ENCODE data around the gene GRID2.
"Not testable (repeated sequence)": the region's sequence is repeated elsewhere in the genome, so short reads cannot be mapped to it uniquely, and the experiment has no call there.

GRID2 gene

DNA sequence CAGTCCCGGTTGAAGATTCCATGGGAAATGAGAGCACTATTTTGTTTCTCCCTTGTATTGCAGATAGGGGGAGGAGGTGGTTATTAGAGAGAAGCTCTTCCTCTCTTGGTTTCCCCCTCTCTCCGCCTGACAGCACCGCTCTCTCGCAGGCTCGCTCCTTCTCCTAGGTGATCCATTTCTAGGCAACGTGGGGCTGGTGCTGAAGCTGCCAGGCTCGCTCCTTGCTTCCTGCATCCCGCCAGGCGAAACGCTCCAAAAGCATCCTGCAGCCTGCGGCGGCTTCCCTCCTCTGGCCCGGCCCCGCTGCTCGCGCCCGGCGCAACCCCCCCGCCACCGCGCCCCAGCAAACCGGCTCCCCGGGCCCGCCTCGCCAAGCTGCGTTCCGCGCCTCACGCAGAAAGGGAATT lies at the start of gene GRID2:
TSS of gene GRID2 (plus strand) at position 346 of the 407 bp plus-strand sequence.
- DNase-seq = no peak

DNA sequence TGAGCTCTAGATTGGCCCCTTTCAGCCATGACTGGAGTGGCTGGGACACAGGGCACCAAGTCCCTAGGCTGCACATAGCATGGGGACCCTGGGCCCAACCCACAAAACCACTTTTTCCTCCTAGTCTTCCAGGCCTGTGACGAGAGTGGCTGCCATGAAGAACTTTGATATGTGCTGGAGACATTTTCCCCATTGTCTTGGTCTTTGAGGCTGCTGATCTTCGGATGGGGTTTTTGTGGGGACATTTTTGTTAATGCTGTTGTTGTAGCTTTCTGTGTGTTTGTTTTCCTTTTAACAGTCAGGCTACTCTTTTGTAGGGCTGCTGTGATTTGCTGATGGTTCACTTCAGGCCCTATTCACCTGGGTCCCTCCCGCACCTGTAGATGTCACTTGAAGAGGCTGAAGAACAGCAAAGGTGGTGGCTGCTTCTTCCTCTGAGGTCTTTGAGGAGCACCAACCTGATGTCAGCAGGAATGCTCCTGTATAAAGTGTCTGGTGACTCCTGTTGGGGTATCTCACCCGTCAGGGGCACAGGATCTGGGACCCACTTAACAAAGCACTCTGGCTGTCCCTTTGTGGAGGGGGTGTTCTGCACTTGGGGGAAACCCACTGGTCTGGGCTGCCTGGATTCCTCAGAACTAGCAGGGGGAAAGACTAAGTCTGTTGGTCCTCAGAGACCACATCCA lies 49.6 kb upstream of the GRID2 start:
- no peak for DNase-seq

DNA sequence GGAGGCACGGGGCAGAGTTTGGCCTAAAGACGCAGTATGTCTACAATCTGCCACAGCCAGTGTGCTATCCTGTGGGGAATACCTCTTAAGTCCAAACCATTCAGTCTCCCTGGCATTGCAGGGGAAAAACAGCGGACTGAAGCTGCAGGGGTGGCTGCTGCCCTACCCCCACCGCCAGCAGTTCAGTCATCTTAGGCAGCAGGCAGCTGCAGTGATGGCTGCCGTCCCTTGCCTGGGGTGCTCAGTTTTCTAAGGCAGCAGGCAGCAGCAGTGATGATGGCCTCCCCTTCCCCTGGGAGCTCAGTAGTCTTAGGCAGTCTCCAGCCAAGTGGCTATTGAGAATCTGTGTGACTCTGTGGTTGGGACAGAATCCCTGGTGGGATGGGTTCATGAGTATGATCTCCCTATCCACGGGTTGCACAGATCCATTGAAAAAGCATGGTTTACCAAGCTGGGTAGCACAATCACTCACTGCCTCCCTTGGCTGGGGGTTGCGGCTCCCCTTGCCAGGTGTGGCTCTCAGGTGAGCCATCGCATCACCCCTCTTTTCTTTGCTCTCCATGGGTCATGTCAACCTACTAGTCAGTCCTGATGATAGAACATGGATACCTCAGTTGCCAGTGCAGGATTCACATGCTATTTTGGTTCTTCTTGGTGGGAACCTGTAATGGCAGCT lies 48.9 kb upstream of the GRID2 start:
- no peak for DNase-seq

DNA sequence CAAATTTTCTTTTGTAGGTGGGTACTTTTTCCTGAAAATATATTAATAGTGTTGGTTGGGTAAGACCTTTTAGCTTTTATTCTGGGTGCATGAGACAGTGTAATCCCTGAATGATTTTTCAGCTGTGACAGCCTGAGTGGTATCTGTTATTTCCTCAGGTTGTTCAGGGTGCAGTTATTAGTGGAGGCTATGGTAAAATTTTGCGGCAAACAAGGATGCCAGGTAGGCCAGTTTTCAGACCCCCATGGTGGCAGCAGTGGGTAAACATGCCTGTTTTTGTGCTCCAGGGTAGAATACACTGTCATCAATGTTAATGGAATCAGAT lies 47.9 kb upstream of the GRID2 start:
- DNase-seq = no peak

DNA sequence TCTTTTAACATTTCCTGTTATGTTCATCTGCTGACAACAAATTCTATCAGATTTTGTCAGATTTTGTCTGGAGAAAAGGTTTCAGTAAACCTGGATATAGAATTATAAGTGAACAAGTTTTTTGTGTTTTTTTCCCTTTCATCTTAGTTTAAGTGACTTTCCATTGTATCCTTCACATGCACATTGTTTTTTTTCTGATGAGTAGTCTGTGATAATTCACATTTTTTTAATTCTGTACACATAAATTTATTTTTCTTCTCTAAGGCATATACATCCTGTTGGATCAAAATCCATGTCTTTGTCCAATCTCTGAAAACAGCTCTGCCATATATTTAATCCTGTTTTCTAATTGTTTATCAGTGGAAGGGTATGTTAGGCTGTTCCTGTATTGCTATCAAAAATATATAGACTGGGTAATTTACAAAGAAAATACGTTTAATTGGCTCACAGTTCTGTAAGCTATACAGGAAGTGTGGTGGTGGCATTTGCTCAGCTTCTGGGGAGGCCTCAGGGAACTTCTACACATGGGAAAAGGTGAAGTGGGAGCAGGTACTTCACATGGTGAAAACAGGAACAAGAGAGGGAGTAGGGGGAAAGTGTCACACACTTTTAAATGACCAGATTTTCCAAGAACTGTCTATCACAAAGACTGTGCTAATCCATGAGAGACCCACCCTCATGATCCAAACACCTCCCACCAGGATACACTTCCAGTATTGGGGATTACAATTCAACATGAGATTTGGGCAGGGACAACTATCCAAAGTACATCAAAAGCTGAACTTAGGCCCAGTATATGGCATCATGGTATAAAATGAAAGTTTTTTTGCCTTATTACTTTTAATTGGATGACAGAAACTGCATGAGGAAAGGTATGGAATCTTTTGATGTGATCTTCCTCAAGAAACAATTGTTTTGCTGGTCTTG lies 45.6 kb upstream of the GRID2 start:
- no peak for DNase-seq

DNA sequence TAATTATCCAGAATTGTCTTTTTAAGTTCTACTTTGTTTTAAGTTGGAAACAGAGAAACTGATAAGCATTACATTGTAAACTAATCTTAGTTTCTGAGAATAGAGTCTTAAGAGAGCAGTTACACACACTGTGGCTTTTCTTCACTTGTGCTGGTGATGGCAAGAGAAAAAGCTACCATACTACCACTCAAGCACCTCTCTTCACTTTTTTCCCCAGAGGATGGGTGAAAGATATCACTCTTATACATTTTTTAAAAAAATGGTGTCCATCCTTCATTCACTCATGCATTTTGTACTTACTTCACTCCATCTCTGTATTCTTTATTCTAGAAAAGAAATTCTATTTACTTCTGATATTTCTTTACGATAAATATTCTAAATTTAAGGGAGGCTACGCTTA lies 42.5 kb upstream of the GRID2 start:
- DNase-seq = no peak

DNA sequence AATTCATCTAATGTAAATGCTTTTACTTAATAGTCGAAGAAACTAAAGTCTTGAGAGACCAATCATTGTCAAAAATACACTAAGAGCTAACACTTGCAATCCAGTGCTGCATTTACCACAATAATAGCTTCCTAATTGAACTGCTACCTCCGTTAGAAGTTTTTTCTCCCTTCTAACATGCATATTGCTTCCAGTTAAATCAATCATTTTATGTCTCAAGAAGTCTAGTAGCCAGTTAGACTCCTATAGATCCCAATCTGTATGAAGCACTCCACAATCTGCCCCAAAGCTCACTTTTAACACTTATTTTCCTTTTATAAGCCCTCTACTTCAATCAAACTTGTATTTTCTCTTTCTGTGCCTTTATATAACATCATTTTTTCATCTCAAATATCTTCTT lies 41.4 kb upstream of the GRID2 start:
- no peak for DNase-seq

DNA sequence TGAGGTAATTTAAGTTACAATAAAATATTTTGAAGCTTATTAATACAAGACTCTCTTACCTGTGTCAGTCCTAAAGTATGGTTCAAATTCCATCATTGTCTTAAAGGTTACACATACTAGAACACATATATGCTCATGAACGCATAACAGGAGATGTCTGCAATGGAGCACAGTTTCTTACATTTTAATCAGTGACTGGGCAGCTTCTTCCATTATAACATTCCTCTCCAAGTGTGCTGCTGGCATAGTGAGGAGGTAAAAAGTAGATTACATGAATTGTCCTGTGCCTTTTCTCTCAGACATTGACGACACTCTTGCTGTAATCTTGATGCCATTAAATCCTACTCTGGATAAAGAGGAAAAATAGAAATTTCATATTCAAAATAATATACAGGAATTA lies 40.8 kb upstream of the GRID2 start:
- no peak for DNase-seq

DNA sequence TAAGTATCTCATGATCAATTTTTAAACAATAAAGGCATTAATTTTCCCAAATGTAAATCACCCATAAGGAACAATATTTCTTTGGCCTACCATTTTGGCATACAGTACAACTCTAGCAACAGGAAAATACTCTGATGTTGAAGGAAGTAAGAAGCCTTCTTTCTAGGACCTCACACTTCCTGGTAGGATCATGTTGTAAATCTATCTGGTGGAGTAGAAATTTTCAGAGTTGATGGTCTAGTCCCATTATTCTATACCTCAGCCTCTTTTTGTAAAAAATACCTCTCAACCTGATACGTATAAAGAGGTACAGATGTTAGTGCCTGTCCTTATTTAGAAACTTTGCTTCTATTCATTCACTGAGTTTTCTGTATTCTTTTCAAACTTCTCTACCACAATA lies 40.2 kb upstream of the GRID2 start:
- no peak for DNase-seq

DNA sequence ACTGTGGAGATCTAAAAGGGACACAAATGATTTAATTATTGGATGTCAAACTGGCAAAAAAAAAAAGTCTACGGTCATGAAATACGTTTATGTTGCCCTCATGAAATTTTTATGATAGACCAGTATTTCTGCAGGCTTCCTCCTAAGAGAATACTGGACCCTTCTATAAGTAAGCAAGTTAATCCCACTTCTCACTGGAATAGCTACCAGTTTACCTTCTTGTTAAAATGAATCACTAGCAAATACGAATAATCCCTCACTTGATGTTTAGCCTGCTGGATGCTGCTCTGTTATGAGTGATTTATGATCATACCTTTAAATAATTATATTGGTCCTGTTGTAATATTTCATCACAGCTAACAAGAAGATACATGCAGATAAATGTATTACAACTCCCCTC lies 39.6 kb upstream of the GRID2 start:
- DNase-seq = no peak

DNA sequence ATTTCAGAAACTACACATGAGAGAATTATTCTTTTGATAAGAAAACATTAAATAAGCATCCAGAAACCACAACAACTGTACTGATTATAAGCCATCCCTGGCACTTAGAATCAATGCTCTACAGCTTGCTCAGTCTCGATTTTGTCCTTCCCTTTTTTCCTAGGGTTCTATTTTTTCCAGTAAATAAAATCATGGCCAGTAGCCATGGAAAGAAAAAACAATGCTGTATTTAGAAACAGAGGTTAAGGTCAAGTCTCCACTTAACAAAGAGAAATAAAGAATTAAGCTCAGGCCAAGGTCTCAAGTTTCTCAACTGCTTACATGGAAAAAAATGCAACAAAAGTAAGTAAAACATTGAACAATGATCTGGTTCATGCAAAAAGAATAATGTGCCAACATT lies 38.7 kb upstream of the GRID2 start:
- DNase-seq = no peak

DNA sequence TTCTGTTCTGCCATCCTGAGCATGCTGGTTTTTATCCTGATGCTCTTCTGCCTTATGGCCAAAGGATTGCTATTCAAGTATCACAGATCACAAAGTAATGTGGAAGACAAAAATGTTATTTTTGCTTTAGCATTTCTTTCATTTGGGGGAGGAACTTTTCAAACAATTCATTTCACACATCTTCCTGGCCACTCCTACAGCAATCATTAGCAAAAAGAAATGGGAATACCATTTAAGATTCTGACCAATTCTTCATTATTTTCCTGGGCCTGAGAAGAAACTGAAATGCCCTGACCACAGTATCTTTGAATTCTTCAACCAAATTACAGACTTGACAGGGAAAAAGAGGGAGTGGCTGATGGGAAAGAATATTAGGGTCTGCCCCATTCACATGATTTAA lies 38.0 kb upstream of the GRID2 start:
- DNase-seq = no peak

DNA sequence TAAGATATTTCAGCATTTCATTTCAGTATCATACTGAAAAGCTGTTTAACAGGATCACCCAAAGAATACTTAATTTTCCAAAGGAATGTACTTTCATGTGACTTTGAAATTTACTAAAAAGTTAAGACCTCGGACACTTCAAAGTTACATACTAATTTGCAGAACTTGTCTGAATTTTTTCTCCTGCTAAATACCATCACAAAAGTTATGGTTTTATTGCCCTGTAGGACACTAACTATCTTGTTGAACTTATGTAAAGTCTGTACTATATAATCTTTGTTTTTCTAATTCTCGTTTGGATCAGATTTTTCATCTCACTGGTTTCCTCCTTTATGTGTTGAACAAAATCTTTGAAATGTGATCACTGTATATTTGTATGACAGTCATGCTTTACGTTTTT lies 37.2 kb upstream of the GRID2 start:
- no peak for DNase-seq

DNA sequence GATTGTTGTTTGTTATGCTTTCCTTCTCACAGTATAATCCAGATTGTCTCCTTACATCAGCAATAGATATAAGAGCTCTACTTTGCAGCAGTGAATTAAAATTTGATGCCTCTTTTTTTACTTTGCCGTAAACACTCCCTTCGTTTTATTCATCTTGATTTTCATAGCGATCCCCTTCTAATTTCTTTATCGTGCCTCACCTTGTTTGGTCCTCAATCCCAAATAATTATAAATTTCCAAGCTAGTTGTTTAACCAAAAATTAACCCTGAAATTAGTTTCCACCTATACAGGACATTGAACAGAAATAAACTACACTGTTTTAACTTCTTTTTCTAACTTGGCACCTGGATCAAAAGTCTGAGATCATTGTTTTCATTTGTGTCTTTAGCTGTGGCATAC lies 35.1 kb upstream of the GRID2 start:
- no peak for DNase-seq

DNA sequence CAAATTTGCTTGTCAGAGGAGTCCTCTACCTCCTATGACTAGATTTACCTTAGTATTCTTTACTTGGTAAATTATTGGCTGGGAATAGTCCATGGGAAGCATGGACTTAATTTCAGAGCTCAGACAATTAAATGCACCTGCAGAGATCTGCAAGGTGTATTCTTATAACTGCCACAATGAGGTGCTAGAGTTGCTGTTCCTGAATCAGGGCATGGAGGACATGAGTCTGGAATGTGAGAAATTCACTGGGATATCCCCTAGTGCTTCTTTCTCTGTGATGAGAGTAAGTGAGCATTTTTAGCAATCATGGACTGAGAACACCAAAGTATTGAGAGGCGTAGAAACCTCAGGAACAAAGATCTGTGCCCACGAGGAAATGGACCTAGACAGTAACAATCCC lies 32.9 kb upstream of the GRID2 start:
- no peak for DNase-seq

DNA sequence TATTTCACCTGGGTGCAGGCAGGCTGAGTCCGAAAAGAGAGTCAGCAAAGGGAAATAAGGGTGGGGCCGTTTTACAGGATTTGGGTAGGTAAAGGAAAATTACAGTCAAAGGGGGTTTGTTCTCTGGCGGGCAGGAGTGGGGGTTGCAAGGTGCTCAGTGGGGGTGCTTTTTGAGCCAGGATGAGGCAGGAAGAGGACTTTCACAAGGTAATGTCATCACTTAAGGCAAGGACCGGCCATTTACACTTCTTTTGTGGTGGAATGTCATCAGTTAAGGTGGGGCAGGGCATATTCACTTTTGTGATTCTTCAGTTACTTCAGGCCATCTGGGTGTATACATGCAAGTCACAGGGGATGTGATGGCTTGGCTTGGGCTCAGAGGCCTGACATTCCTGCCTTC lies 32.2 kb upstream of the GRID2 start:
- DNase-seq = not testable (repeated sequence)

DNA sequence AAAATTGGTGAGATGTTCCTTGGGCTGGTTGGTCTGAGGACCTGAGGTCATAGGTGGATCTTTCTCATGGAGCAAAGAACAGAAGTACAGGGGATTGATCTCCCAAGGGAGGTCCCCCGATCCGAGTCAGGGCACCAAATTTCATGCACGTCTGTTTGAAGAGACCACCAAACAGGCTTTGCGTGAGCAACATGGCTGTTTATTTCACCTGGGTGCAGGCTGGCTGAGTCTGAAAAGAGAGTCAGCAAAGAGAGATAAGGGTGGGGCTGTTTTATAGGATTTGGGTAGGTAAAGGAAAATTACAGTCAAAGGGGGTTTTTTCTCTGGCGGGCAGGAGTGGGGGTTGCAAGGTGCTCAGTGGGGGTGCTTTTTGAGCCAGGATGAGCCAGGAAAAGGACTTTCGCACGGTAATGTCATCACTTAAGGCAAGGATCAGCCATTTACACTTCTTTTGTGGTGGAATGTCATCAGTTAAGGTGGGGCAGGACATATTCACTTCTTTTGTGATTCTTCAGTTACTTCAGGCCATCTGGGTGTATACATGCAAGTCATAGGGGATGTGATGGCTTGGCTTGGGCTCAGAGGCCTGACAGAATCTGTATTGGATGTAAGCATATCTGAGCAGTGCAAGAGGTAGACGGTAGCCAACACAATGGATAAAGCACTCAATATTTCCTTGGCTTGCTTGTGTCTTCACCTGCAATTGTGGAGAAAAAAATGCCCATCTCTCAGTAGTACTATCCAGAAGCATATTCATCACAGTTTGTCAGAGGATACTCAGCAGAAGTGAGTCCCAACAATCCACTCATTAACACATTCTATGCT lies 26.5 kb upstream of the GRID2 start:
- DNase-seq = not testable (repeated sequence)

DNA sequence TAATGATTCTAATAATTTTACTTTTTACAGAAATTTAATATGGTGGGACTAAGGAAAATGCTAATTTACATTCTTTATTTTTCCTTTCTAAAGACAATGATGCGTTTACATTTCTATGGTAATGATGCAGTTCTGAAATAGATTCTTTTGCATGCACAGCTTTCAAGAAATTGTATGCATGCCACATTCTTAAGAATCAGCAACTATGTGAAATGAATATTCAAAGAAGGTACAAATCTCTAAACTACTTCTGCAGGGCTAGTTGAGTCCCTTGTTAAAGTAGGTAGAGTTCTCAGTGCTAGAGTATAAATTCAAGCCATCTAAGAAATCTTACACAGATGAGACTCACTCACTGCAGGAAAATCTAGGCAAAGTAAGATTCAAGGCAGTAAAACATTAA lies 24.5 kb upstream of the GRID2 start:
- DNase-seq = no peak

DNA sequence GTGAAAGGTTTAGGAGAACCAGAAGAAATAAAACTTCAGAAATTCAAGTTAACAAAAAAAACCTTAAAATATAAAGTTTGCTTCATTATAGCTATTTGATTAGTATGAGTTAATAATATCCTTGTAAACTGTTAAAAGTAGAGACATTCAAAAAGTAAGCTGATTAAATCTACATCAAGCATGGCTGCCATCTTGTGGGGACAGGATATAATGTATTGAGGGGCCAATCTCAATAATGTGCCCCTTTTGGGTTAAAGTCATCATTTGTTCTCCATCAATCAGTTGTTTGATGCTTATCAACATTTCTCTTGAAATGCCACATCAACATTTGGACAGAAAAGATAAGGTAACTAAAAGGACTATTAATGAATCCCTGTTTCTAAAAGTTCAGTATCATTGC lies 4.6 kb upstream of the GRID2 start:
- DNase-seq = no peak

DNA sequence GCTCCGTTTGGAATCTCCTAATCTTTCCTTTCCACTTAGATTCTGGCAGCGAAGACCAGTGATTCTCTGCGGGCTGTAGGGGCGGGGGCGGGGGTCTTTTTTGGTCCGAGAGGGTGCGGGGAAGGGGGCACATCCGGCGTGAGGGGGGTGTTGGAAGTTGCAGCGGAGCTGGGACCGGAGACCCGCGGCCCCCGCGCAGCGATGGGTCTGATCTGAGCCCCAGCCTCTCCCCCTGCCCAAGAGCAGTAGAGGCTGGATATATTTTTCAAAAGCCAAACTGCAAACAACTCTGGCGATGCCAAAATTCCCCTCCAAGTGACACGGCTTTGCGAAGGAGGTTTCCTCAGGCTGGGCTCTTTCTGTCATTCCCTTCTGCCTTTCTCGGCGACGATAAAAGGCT lies 355 bp downstream of the GRID2 start:
- no peak for DNase-seq

DNA sequence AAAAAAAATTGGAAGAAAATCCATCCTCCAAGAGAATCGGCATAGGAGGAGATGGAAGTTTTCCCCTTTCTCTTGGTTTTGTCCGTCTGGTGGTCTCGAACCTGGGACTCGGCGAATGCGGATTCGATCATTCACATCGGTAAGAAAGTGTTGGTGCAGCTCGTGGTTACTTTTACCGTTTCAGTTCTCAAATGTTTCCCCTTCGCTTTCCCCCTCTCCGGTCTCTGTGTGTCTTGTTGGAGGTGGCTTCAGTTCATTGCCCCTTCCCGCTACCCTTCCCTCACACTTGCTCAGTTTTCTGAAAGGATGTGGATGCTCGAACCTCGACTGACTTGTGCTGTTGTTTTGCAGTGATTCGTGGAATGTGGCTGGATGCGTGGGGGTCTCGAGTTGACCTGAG lies 840 bp downstream of the GRID2 start:
- DNase-seq = no peak

DNA sequence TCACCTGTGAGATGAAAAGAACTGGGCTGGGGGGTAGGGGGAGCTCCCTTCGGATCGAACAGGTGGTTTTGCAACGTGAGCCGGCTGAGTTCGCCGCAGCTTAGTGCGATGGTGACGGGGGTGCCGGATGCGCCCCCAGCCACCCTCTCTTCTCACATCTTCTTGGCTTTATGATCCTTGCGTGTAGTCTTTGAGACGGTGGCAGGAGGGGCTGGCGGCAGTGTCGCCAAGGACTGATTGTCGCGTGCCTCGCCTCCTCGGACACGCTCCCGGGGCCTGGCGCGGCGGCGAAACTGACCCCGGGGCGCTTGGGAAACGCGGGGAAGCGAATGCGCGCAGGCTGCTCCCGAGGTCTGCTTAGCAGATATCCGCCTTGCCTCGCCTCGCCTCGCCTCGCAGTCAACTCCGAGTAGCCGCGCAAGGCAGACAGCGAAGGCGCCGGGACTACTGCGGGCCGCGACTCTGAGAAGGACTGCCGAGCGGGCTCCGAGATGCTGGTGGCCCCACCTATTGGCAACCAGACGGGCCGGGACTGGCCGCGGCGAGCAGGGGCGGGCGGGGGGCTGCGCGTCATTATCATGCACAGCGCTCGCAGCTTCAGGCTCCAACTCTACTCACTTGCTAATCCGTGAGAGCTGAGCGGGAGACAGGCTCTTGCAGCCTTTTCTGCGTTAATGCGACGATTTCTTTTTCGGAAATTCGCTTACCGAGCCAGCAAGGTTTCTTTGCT lies 1.5 kb downstream of the GRID2 start:
- peak; percentile 24 for DNase-seq
